Measurements from ENCODE around the gene U2SURP.

- TF ChIP-seq CTCF (IDR thresholded peaks at IDR 0.05 in 4 of 5, conservative IDR thresholded peaks at IDR 0.05 in 1 of 5) (no peak), POLR2A (IDR thresholded peaks at IDR 0.05) (no peak)
These were observed 3.5 kb downstream of the U2SURP start for GRCh38 chr3:143004823-143005222.
